Keratinocyte (primary cell): ENCODE measurements around the gene SNTG2.

Source experiments
- CTCF ChIP-seq, 3 experiments: IDR thresholded peaks in 1 of 3; conservative IDR thresholded peaks in 1 of 3; optimal IDR thresholded peaks in 1 of 3; 2 replicates in 2 of 3; 3 replicates in 1 of 3; pipeline versions ENCODE3 to v1.5.1; 2011; ENCODE audit warnings: low read length in 3 of 3, mild to moderate bottlenecking in 3 of 3, moderate library complexity in 2 of 3, control low read depth in 1 of 3, inconsistent platforms in 1 of 3; ENCODE audit not compliant: insufficient read depth in 2 of 3; ENCODE audit errors: extremely low read depth in 1 of 3
- EZH2 ChIP-seq: IDR thresholded peaks from one replicate; pipeline ENCODE4 v1.6.1; 2012; ENCODE audit warnings: inconsistent platforms, mild to moderate bottlenecking, low read length, moderate library complexity

- no peak for TF ChIP-seq EZH2
- no peak for TF ChIP-seq CTCF (optimal IDR thresholded peaks at IDR 0.05 in 1 of 3, IDR thresholded peaks at IDR 0.05 in 1 of 3, conservative IDR thresholded peaks at IDR 0.05 in 1 of 3; ENCODE audit: extremely low read depth in 1 of 3, insufficient read depth in 2 of 3, low read length in 3 of 3)
Measured at GRCh38 chr2:1400943-1401735, 450.5 kb downstream of the SNTG2 start.
